Stimulated activated CD4-positive, alpha-beta T cell treated with anti-CD3 and anti-CD28 coated beads, Interleukin-1b, Interleukin-23, amount 100 ng/mL, for 48 hours (primary cell): ENCODE results near the gene CMTR1.
"Not testable (repeated sequence)": the region's sequence is repeated elsewhere in the genome, so short reads cannot be mapped to it uniquely, and the experiment has no call there.

Source experiments
- DNase-seq: peaks from one replicate; pipeline ENCODE4 v3.0.0-alpha.2; 2020

Gene CMTR1, protein sequence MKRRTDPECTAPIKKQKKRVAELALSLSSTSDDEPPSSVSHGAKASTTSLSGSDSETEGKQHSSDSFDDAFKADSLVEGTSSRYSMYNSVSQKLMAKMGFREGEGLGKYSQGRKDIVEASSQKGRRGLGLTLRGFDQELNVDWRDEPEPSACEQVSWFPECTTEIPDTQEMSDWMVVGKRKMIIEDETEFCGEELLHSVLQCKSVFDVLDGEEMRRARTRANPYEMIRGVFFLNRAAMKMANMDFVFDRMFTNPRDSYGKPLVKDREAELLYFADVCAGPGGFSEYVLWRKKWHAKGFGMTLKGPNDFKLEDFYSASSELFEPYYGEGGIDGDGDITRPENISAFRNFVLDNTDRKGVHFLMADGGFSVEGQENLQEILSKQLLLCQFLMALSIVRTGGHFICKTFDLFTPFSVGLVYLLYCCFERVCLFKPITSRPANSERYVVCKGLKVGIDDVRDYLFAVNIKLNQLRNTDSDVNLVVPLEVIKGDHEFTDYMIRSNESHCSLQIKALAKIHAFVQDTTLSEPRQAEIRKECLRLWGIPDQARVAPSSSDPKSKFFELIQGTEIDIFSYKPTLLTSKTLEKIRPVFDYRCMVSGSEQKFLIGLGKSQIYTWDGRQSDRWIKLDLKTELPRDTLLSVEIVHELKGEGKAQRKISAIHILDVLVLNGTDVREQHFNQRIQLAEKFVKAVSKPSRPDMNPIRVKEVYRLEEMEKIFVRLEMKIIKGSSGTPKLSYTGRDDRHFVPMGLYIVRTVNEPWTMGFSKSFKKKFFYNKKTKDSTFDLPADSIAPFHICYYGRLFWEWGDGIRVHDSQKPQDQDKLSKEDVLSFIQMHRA

DNA sequence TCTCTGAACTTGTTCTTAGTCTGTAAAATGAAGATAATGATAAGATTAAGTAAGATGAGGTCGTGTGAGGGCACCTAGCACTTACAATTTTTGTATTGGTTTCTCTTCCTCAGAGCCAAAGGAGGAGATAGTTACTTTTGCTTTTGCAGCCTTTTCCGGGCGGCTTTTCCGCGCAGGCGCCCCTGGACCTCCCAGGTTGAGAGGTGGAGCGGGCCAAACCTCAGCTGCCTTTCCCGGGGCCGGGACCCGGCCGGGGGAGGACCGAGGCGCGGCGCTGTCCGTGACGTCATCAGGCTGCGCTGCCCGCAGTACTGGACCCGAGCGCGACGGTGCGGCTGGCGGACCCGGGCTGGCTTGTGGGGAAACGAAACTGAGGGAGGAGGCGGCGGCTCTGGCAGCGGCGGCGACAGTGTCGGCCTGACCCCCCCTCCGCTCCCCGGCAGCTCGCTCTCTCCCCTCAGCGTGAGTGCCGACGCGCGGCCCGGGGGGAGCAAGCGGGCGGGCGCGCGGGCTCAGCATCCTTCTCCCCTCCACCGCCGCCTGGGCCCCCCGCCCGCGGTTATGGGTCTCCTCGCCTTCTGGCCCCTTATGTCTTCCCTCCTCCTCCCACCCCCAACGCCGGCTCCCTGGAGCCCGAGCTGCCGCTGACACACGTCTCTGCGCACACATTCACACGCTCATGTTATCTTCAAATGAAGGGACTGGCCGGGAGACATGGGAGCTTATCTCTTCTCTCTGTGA lies at the start of gene CMTR1:
Gene CMTR1, plus strand, starts transcription at position 306 of the 741 bp plus-strand sequence. CDS start 2,409 bp downstream, outside the sequence.
- peak; percentile 96 for DNase-seq

DNA sequence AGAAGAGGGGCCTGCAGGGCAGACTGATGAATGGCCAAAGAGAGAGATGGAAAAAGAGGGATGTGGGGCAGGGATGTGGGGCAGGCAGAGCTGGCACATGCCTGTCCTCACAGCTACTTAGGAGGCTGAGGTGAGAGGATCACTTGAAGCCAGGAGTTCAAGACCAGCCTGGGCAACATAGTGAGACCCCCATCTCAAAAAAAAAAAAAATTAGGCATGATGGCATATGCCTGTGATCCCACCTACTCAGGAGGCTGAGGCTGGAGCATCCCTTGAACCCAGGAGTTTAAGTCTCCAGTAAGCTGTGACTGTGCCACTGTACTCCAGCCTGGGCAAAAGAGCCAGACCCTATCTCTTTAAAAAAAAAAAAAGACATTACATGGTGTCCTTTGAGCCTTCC lies 44.4 kb upstream of the CMTR1 start:
- DNase-seq = no peak

DNA sequence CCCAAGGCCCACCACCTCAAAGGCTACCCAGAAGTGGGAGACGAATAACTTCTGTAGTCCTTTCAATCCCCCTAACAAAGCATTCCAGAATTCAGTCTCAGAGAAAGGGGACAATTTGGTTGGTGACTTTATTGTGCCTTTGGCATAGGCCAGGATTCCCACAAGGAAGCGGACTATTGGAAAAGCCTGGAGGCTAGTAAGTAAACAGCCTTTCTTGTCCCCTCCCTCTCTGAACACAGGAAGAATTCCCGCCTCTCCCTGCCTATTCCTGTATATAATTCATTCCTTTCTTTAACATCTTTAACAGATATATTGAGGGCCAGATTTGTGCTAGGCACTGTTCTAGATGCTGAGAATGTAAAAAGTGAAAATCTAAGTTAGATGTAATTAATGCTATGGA lies 43.2 kb upstream of the CMTR1 start:
- no peak for DNase-seq

DNA sequence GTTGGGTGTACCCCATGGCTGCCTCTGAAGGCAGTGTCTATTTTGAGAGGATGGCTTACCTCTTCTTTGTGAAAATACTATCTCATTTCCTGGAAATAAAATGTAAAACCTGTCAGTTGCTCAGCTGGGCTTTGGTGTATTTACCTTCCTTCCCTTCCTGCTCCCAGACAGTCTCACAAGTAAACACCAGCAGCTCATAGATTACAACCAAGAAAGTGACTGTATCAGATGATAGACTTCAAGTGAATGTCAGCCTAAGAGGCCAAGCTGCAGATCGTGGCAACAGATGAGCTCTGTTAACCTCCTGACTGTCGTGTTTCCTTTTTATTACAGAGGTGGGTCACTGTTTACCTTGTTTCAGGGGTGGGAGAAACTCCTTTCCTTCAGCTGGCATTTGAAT lies 41.9 kb upstream of the CMTR1 start:
- no peak for DNase-seq

GRCh38 chr6:37392821-37393220 lies 40.2 kb upstream of the CMTR1 start:
- no peak for DNase-seq

DNA sequence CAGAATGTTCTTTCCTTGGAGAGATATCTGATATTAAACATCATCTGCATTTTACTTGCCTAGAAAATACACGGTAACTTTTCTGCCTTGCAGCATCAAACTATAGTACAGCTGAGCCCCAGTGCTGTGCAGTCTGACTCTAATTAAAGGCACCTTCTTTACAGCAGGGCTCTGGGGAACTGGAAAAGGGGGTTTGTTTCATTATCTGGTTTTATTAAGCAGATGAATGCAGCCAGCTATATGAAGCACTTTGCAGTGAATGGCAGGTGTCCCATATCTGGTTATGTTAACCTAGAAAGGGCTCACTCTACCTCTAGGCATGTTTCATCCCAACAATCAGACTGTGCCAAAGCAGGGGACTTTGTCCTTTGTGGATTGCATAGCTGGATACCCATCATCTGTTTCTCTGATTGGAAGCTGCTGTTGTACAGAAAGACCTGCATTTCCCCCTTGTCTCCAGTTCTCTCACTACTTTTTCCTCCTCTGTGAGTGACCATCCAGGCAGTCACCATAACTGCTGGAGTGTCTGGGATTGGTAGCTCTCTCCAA lies 39.6 kb upstream of the CMTR1 start:
- no peak for DNase-seq

DNA sequence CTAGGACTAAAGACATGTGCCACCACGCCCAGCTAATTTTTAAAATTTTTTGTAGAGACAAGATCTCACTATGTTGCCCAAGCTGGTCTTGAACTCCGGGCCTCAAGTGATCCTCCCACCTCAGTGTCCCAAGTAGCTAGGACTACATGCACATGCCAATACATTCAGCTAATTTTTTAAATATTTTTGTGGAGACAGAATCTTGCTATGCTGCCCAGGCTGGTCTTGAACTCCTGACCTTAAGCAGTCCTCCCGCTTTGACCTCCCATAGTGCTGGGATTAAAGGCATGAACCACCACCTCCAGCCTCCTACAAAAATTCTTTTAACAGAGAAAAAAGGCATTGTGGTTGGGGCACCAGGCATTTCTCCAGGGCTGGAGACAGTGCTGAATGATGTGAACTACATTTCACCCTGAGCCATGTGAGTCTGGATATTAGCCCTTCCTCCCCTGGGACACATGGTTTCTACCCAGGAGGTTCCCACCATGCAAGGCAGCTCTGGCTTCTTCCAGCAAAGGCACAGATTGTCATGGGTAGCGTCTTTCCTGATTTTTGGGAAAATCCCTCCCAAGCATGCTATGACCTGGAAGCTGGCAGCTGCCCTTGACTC lies 36.3 kb upstream of the CMTR1 start:
- DNase-seq = no peak

DNA sequence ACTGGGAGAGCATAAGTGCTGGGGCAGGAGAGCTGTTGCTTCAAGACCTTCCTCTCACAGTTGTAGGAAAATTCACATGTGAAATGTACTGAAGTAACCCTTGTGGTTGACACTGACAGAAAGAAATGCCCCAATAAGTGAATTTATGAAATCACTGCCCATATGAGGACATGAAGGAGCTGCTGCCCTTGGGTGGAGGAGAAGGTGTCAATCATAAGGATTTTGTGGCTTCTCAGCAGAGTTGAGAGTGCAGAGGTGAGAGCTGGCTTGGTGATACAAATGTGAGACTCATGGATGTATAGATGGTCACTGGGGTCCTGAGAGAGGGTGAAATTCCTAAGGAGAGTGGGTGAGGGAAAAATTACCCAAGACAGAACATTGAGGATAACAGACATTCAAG lies 33.9 kb upstream of the CMTR1 start:
- DNase-seq = no peak

GRCh38 chr6:37399795-37400490 lies 33.1 kb upstream of the CMTR1 start:
- no peak for DNase-seq

DNA sequence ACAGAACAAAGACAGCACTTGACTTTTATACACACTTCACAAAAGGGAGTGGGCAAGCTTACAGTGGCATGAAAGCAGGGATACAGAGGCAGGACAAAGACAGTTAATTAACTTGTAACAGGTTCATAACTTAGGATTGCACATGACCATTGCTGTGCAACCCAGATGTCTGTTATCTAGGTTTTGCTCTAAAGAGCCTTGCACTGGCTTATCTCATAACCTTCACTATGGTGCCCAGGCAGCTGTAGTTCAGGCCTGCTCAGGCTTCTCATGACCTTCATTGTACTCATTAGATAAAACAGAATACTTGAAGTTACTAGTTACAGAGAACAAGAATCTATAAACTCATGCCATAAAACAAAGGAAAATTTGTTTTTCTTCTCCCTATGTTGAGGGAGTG lies 31.4 kb upstream of the CMTR1 start:
- not testable (repeated sequence) for DNase-seq

DNA sequence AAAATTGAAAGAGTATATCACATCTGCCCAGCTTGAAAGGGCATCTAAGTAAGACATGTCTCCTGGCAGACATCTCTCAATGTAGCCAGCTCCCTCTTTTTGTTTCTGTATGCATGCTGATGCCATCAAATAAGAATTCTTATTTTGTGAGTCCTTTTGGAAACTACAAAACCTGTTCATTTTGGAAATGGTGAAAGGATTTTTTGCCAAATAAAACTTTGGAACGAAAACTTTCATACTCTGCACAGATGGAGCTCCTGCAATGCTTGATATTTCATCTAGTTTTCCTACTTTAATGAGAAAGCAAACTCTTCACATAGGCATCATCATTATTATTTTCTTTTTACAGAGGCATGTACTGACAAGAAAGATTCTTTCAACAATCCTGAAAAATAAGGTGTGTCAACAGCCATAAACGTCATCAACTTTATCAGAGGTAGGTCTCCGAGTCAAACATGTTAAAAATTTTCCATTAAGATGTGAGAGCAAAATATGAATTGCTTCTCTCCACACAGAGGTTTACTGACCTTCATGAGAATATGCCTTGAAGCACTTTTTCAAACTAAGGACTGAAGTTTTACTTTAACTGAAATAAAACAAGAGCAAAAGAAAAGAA lies 26.2 kb upstream of the CMTR1 start:
- no peak for DNase-seq

DNA sequence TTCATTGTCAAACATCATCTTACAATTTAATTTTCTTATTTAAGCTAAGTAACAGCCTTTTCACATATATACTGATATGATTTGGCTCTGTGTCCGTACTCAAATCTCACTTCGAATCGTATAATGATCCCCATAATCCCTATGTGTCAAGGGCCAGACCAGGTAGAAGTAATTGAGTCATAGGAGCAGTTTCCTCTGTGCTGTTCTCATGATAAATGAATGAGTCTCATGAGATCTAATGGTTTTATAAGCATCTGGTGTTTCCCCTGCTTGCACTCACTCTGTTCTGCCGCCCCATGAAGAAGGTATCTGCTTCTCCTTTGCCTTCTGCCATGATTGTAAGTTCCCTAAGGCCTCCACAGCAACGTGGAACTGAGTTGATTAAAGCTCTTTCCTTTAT lies 25.1 kb upstream of the CMTR1 start:
- no peak for DNase-seq

- no peak for DNase-seq
Measured at GRCh38 chr6:37409501-37409900, 23.5 kb upstream of the CMTR1 start.

DNA sequence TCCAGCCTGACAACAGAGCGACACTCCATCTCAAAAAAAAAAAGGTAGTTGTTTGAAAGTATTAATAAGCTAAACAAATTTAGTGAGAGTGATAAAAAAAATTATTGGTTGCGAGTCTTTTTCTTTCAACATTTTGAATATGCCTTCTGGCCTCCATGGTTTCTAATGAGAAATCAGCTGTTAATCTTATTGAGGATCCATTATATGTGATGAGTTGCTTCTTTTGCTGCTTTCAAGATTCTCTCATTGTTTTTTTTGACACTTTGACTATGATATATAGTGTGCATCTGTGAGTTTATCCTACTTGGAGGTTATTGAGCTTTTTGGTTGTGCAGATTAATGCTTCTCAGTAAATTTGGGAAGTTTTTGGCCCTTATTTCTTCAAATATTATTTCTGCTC lies 15.6 kb upstream of the CMTR1 start:
- no peak for DNase-seq

- no peak for DNase-seq
Measured at GRCh38 chr6:37418722-37419121, 14.3 kb upstream of the CMTR1 start.

DNA sequence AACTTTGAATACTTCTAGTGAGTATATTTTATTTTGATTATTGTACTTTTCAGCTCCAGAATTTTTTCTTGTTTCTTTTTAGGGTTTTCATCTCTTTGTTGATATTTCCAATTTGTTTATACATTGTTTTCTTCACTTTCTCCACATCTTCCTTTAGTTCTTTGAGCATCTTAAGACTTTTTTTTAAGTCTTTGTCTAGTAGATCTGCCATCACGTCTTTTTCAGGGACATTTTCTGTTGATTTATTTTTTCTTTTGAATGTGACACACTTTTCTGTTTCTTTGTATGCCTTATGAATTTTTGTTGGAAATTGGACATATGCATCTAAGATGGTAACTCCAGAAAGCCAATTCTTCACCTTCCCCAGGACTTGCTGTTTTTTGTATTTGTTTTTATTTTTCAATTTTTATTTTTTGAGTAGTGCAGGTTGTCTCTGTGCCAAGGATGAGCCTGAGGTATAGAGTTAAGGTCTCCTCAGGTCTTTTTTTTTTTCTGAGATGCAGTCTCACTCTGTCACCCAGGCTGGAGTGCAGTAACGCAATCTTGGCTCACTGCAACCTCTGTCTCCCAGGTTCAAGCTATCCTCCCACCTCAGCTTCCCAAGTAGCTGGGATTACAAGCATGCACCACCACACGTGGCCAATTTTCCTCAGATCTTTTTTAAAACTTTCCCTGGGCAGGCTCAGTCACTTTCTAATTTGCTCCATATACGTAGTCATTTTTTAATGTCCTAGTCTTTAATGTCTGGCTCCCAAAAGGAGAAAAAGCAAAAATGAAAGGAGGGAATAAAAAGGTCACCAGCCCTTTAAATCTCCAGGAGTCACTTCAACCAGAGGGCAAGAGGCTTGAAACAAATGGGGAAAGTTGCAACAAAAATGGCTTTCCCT lies 6.7 kb upstream of the CMTR1 start:
- no peak for DNase-seq

- no peak for DNase-seq
Measured at GRCh38 chr6:37426945-37427510, 6.0 kb upstream of the CMTR1 start.

DNA sequence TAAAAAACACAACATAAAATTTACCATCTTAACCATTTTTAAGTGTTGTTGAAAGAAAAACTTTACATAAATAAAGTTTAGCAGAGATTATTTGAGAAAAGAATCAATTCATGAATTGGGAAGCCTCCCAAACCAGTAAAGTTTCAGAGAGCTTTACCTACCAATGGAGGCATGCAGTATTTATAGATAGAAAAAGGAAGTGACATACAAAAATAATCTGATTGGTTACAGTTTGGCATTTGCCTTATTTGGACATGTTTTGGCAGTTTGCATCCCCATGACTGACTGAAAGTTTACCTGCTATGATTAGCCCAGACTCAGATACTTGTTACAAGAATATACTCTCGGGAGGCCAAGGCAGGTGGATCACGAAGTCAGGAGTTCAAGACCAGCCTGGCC lies 3.7 kb upstream of the CMTR1 start:
- DNase-seq = no peak

- DNase-seq = no peak
Measured at GRCh38 chr6:37432590-37432915, 468 bp upstream of the CMTR1 start.

- peak; percentile 53 for DNase-seq
Measured at GRCh38 chr6:37433657-37434271, 743 bp downstream of the CMTR1 start.
